Transverse colon (tissue), 4 donors: ENCODE measurements around the gene PPRC1. TPM values are rescaled to one million over a fixed set of nuclear protein-coding genes. Genes with fewer than 3 reads are reported as not detected.

Source experiments
- DNase-seq: peaks from one replicate; pipeline ENCODE4 v3.0.0-alpha.2; 2019
- H3K27ac ChIP-seq, 4 donors: fragments of 200-600 bp; sonication (generic); 2 replicates each; pipeline ENCODE4 v1.5.1; 2016 to 2018; ENCODE audit warnings: inconsistent platforms in 4 of 4
- H3K27me3 ChIP-seq: fragments of 200-600 bp; sonication (generic); 2 replicates; pipeline ENCODE4 v1.5.1; 2017; ENCODE audit warnings: inconsistent platforms
- H3K36me3 ChIP-seq, 4 donors: fragments of 200-600 bp; sonication (generic); 2 replicates each; pipeline ENCODE4 v1.5.1; 2017 to 2019; ENCODE audit warnings: inconsistent platforms in 4 of 4
- H3K4me1 ChIP-seq, 4 donors: fragments of 200-600 bp; sonication (generic); 2 replicates each; pipeline ENCODE4 v1.5.1; 2017 to 2020; ENCODE audit warnings: inconsistent platforms in 4 of 4
- H3K4me3 ChIP-seq, 4 donors: fragments of 200-600 bp; sonication (generic); 1 replicate in 1 of 4; 2 replicates in 3 of 4; pipeline versions ENCODE4 v1.5.1 to v1.6.1; 2017 to 2019; ENCODE audit warnings: inconsistent platforms in 4 of 4
- H3K9me3 ChIP-seq, 2 donors: fragments of 200-600 bp; sonication (generic); 2 replicates each; pipeline ENCODE4 v1.5.1; 2017 to 2019; ENCODE audit warnings: inconsistent platforms in 2 of 2
- EP300 ChIP-seq: sonication (generic); formaldehyde crosslinking; IDR thresholded peaks from one replicate; pipeline ENCODE4 v1.6.1; 2017; ENCODE audit warnings: antibody characterized with exemption, low read depth
- POLR2A ChIP-seq: fragments of 450-650 bp; IDR thresholded peaks from one replicate; pipeline ENCODE4 v1.6.1; 2016; ENCODE audit warnings: antibody characterized with exemption, mild to moderate bottlenecking, moderate library complexity
- POLR2AphosphoS5 ChIP-seq, 3 donors: sonication (generic); formaldehyde crosslinking; IDR thresholded peaks; one replicate each; pipeline ENCODE4 v1.6.1; 2016; ENCODE audit warnings: antibody characterized with exemption in 3 of 3
- WGBS, 2 donors: methylation state at CpG; one replicate each; pipeline ENCODE4 v1.1.5; 2018; ENCODE audit warnings: low coverage in 1 of 2; 5-methylcytosine and 5-hydroxymethylcytosine counted together
- in situ Hi-C, 4 donors: fragments of 200-750 bp; cut with MboI; loops; one replicate each; pipeline versions ENCODE4 v1.15.0 to v1.15.1; 2017; ENCODE audit warnings: low sequenced_read_pairs in 3 of 4, low pct_ligation_motif_present in 1 of 4, low pct_unique_long_range_greater_than_20kb in 1 of 4
- intact Hi-C: fragments of 100-400 bp; cut with DNase I; formaldehyde crosslinking; loops from one replicate; pipeline ENCODE4 v1.15.1; 2023; ENCODE audit warnings: low total_unique reads
- total RNA-seq, 4 donors: library from RNA; depleted of rRNA; stranded (reverse); fragments of >200 nt; gene quantifications; one replicate each; pipeline ENCODE4 v1.1.0, GENCODE V29; 2016
- TF ChIP-seq, protein P1 (sequence below), 5 experiments: fragments of 200-600 bp in 3 of 5; fragments of 450-650 bp in 2 of 5; sonication (generic) in 3 of 5; IDR thresholded peaks; 1 replicate in 2 of 5; 2 replicates in 3 of 5; pipeline ENCODE4 v1.5.1; 2016 to 2017; ENCODE audit warnings: antibody characterized with exemption in 5 of 5, inconsistent platforms in 3 of 5, mild to moderate bottlenecking in 2 of 5, moderate library complexity in 1 of 5

The PPRC1 gene
- total RNA-seq, 4 donors from 2014 or later = 7.5 to 62.7 (median 13.7) TPM

DNA sequence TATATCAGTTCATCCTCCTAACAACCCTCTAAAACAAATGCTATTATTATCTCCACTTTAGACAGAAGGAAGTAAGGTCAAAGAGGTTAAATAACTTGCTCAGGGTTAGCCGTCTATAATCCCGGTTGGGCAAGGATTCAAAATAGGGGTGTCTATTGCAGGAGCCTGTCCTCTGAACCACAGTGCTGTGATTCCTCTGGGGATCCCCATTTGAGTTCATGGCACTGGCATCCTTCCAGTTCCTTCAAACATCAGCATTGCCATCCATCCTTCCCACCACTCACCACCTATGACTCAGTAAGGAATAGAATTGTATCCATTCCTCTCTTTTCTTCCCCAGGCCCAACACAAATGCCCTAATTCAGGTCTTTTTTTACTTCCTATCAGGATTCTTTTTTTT, 42.1 kb upstream of the PPRC1 start:
- Histone ChIP-seq H3K9me3 (no peaks in the 10 kb centered on the region), H3K36me3 (no peaks in the 10 kb centered on the region), H3K4me3 (no peak overlapping the region), H3K4me1 (no peaks in the 10 kb centered on the region), H3K27me3 (no peaks in the 10 kb centered on the region), H3K27ac (no peak overlapping the region)
- 81% methylated on average over 2 of the region's 2 CpGs; no CpG with 5 or more reads in 1 of the 2 donors for WGBS, 2 donors
- no peak for DNase-seq
- no peak for TF ChIP-seq POLR2AphosphoS5 (IDR thresholded peaks at IDR 0.05)
- TF ChIP-seq POLR2A = no peak
- TF ChIP-seq, protein P1, sequence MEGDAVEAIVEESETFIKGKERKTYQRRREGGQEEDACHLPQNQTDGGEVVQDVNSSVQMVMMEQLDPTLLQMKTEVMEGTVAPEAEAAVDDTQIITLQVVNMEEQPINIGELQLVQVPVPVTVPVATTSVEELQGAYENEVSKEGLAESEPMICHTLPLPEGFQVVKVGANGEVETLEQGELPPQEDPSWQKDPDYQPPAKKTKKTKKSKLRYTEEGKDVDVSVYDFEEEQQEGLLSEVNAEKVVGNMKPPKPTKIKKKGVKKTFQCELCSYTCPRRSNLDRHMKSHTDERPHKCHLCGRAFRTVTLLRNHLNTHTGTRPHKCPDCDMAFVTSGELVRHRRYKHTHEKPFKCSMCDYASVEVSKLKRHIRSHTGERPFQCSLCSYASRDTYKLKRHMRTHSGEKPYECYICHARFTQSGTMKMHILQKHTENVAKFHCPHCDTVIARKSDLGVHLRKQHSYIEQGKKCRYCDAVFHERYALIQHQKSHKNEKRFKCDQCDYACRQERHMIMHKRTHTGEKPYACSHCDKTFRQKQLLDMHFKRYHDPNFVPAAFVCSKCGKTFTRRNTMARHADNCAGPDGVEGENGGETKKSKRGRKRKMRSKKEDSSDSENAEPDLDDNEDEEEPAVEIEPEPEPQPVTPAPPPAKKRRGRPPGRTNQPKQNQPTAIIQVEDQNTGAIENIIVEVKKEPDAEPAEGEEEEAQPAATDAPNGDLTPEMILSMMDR (IDR thresholded peaks at IDR 0.05) = no peak
- TF ChIP-seq EP300 = no peak
- in situ Hi-C loops = no loop called here
- intact Hi-C loops = no loop called here

DNA sequence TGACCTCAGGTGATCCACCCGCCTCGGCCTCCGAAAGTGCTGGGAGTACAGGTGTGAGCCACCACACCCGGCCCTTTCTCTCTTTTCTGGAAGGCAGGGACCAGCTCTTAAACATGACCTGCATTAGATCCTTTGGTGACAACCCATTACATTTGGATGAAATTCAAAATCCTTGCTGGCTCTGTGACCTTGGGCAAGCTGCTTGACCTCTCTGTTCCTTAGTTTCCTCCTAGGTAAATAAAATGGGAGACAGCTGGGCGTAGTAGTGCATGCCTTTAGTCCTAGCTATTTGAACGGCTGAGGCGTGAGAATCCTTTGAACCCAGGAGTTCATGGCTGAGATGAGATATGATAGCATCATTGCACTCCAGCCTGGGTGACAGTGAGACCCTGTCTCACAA, 36.4 kb upstream of the PPRC1 start:
- no peak overlapping the region for H3K4me3 ChIP-seq
- no peaks in the 10 kb centered on the region for H3K36me3 ChIP-seq
- H3K27ac ChIP-seq = no peak overlapping the region
- H3K4me1 ChIP-seq = no peaks in the 10 kb centered on the region
- WGBS, 2 donors = 94 to 95% methylated on average over 5 to 7 of the region's 7 CpGs
- DNase-seq = no peak
- H3K9me3 ChIP-seq = no peaks in the 10 kb centered on the region
- H3K27me3 ChIP-seq = no peaks in the 10 kb centered on the region
- in situ Hi-C loops = no loop called here
- intact Hi-C loops = no loop called here
- TF ChIP-seq POLR2A (no peak), EP300 (no peak), POLR2AphosphoS5 (IDR thresholded peaks at IDR 0.05) (no peak)
- TF ChIP-seq, protein P1 (IDR thresholded peaks at IDR 0.05) = no peak

DNA sequence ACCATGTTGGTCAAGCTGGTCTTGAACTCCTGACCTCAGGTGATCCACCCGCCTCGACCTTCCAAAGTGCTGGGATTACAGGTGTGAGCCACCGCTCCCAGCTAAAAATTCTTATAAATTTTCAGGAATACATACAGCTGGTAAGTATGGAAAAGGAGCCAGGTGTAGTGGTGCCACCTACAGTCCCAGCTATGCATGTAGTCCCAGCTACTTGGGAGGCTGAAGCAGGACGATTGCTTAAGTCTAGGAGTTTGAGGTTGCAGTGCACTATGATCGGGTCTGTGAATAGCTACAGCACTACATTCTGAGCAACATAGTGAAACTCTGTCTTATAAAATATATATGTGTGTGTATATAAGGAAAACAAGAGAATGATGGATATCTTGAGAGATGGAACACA, 31.7 kb upstream of the PPRC1 start:
- no peaks in the 10 kb centered on the region for H3K4me1 ChIP-seq
- intact Hi-C loops (no loop called here), in situ Hi-C loops (no loop called here)
- WGBS, 2 donors = 94% methylated on average over 5 of the region's 5 CpGs; no CpG with 5 or more reads in 1 of the 2 donors
- H3K27ac ChIP-seq = no peak overlapping the region
- no peaks in the 10 kb centered on the region for H3K36me3 ChIP-seq
- no peaks in the 10 kb centered on the region for H3K27me3 ChIP-seq
- H3K4me3 ChIP-seq = no peak overlapping the region
- DNase-seq = no peak
- TF ChIP-seq, protein P1 (IDR thresholded peaks at IDR 0.05) = no peak
- no peak for TF ChIP-seq EP300
- no peak for TF ChIP-seq POLR2A
- no peak for TF ChIP-seq POLR2AphosphoS5 (IDR thresholded peaks at IDR 0.05)
- H3K9me3 ChIP-seq = no peaks in the 10 kb centered on the region

DNA sequence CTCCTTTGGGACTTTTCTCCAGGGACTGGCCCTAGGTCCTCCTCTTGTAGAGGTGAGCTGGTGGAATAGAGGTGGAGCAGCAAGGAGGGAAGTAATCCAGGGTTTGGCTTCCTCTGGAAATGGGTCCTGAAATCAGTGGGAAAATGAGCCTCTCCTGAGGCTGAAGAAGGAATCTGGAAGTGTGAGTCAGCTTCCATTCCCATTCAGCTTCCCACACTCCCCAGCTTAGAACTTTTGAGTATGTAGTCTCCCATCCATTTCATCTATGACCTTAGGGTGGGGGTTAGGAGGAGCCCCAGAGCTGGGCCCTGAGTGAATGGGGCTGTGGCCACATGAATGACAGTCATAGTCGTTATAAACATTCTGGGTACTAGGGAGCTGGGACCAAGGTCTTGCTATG, 30.4 kb upstream of the PPRC1 start:
- H3K4me1 ChIP-seq = no peaks in the 10 kb centered on the region
- no peak for TF ChIP-seq EP300
- TF ChIP-seq, protein P1 (IDR thresholded peaks at IDR 0.05) = no peak
- no peak for TF ChIP-seq POLR2AphosphoS5 (IDR thresholded peaks at IDR 0.05)
- TF ChIP-seq POLR2A = no peak
- no peaks in the 10 kb centered on the region for H3K9me3 ChIP-seq
- peaks cover 0 to 1% (median 0%) of the 10 kb centered on the region in 4 donors for H3K36me3 ChIP-seq
- no peak overlapping the region for H3K4me3 ChIP-seq
- DNase-seq = no peak
- no peak overlapping the region for H3K27ac ChIP-seq
- in situ Hi-C loops (no loop called here), intact Hi-C loops (no loop called here)
- 83% methylated on average over 1 of the region's 1 CpG; no CpG with 5 or more reads in 1 of the 2 donors for WGBS, 2 donors
- no peaks in the 10 kb centered on the region for H3K27me3 ChIP-seq
